ENCODE data around the gene TMEM185A. TPM values are rescaled to one million over a fixed set of nuclear protein-coding genes. Genes with fewer than 3 reads are reported as not detected.
"Not testable (repeated sequence)": the region's sequence is repeated elsewhere in the genome, so short reads cannot be mapped to it uniquely, and the experiment has no call there.

Gene TMEM185A
- total RNA-seq, 2 donors from 2014 or later = 19.8 to 22.9 TPM

DNA sequence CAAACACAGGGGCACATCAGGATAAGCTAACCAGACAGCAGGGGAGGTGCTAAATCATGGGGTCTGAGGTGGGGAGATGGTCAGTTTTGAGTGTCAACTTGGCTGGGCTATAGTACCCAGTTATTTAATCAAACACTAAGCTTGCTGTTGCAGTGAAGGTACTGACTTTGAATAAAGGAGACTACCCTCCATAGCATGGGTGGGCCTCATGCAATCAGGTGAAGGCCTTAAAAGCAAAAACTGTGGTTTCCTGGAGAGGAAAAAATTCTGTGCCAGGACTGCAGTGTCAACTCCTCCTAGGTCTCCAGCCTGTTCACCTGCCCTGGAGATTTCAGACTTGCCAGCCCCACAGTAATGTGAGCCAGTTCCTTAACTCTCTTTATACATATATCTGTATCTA is 23.9 kb downstream of the TMEM185A start:
- no peaks in the 10 kb centered on the region for H3K4me1 Mint-ChIP-seq (ENCODE audit: low read depth)
- no peaks in the 10 kb centered on the region for H3K36me3 Mint-ChIP-seq (ENCODE audit: insufficient read depth in 2 of 2)
- ATAC-seq (replicated peaks in 1 of 2) (no peak), DNase-seq (no peak)
- peaks cover 31% of the 10 kb centered on the region for H3K27me3 Mint-ChIP-seq (ENCODE audit: low read depth)
- no peak overlapping the region for H3K27ac Mint-ChIP-seq
- H3K9me3 Mint-ChIP-seq = no peaks in the 10 kb centered on the region
- H3K4me3 Mint-ChIP-seq = no peak overlapping the region

DNA sequence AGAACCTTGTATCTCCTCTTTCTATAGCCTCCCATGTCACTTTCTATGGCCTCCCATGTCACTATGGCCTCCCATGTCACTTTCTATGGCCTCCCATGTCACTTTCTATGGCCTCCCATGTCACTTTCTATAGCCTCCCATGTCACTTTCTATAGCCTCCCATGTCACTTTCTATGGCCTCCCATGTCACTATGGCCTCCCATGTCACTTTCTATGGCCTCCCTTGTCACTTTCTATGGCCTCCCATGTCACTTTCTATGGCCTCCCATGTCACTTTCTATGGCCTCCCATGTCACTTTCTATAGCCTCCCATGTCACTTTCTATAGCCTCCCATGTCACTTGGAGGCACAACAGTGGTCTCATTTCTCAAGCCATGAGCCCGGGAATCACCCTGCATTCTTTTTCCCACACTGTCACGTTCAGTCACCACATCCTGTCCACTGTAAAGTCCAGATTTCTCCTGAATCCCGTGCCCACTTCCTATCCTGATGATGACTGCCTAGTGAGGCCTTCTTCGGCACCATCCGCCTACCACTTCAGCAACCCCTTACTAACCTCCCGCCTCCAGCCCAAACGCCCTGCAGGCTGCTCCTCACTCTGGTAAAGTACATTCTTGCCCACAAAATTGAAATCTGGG is 26.2 kb downstream of the TMEM185A start:
- DNase-seq; H3K27ac Mint-ChIP-seq; H3K4me1 Mint-ChIP-seq (ENCODE audit: low read depth); ATAC-seq (replicated peaks in 1 of 2); H3K9me3 Mint-ChIP-seq; H3K36me3 Mint-ChIP-seq (ENCODE audit: insufficient read depth in 2 of 2); H3K4me3 Mint-ChIP-seq: not testable (repeated sequence)
- peaks cover 19% of the 10 kb centered on the region for H3K27me3 Mint-ChIP-seq (ENCODE audit: low read depth)

DNA sequence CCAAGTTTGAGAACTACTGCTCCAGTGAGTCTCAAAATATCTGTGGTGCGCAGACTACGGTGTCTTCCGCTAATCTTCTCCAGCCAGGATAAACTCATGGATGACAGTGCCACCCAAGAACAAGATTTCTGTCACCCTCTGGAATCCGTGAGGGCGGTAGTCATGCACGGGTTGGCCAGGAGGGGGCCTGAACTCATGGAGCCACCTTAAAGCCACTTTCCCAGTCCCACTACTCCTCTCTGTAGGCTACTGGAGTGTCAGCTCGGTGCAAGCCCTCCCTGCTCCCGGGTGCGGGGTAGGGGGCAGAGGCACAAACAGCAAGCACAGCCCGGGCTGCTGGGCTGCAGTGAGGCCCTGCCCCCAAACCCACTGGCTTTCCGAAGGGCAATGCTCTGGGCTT is 33.0 kb downstream of the TMEM185A start:
- H3K36me3 Mint-ChIP-seq (ENCODE audit: insufficient read depth in 2 of 2); H3K4me3 Mint-ChIP-seq; H3K9me3 Mint-ChIP-seq; DNase-seq; H3K27me3 Mint-ChIP-seq (ENCODE audit: low read depth); ATAC-seq (replicated peaks in 1 of 2); H3K27ac Mint-ChIP-seq; H3K4me1 Mint-ChIP-seq (ENCODE audit: low read depth): not testable (repeated sequence)

DNA sequence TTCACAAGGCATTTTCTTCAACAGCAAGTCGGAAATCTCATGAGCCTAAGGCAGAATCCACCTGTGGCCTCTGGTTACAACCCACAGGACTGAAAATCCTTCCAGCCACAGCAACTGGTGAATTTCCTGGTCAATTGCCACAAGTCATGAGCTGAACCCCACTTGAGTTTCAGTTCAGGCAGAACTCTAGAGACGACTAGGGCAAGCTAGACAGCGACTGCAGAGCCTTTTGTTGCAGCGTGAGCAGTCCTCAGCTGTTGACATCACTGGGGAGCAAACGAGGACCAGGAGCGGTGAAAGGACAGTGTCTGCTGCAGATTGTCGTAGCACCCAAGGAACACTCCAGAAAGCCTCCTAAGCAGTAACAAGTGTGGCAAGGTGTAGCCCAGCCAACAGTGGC is 35.6 kb downstream of the TMEM185A start:
- not testable (repeated sequence) for H3K4me1 Mint-ChIP-seq (ENCODE audit: low read depth); H3K9me3 Mint-ChIP-seq; DNase-seq

DNA sequence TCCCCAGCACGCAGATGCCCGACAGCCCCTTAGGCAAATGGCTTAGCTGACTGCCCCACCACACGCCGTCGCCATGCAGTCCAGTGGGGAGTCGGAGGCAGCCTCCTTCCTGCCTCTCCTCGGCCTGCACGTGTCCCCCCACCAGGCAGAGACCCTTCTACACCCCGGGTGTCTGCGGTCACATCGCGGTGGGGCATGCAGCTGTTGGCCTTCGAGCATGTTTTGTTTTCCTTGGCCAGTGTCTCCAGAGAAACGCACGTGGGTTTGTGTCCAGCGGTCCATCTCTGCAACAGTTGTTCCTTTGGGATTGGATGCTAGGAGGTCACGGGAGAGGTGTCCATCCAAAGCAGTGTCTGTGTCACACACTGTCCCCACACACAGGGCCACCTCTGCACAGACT is 36.4 kb downstream of the TMEM185A start, which contains the start of gene HSFX2:
HSFX2 (minus strand) TSS at position 101 of the 400 bp plus-strand sequence. CDS start 614 bp downstream, outside the sequence.
- H3K27me3 Mint-ChIP-seq (ENCODE audit: low read depth); H3K4me1 Mint-ChIP-seq (ENCODE audit: low read depth); H3K4me3 Mint-ChIP-seq; DNase-seq; H3K27ac Mint-ChIP-seq; H3K9me3 Mint-ChIP-seq; ATAC-seq (replicated peaks in 1 of 2); H3K36me3 Mint-ChIP-seq (ENCODE audit: insufficient read depth in 2 of 2): not testable (repeated sequence)

More for the DNA sequence above, 35.6 kb downstream of the TMEM185A start:
- not testable (repeated sequence) for H3K27ac Mint-ChIP-seq; H3K36me3 Mint-ChIP-seq (ENCODE audit: insufficient read depth in 2 of 2); H3K27me3 Mint-ChIP-seq (ENCODE audit: low read depth); H3K4me3 Mint-ChIP-seq; ATAC-seq (replicated peaks in 1 of 2)

DNA sequence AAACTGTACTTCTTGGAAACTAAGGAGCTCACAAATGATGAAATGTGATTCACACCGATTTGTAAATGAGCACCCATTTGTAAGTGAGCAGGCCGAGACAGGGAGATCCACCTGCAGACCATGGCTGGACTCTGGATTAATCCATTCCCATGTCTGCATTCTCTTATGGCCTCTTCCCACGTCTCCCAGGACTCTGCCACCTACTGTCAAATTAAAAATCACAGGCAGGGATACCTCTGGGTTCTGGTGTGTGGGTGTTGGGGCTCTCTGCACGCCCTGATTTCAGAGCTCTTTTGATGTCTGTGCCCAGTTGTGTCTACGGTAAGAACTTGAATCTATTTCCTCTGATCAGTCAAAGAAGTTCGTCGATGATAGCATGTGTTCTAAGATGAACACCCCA is 40.6 kb downstream of the TMEM185A start:
- H3K9me3 Mint-ChIP-seq; H3K36me3 Mint-ChIP-seq (ENCODE audit: insufficient read depth in 2 of 2); H3K4me3 Mint-ChIP-seq; H3K27ac Mint-ChIP-seq; ATAC-seq (replicated peaks in 1 of 2); H3K27me3 Mint-ChIP-seq (ENCODE audit: low read depth); H3K4me1 Mint-ChIP-seq (ENCODE audit: low read depth); DNase-seq: not testable (repeated sequence)

DNA sequence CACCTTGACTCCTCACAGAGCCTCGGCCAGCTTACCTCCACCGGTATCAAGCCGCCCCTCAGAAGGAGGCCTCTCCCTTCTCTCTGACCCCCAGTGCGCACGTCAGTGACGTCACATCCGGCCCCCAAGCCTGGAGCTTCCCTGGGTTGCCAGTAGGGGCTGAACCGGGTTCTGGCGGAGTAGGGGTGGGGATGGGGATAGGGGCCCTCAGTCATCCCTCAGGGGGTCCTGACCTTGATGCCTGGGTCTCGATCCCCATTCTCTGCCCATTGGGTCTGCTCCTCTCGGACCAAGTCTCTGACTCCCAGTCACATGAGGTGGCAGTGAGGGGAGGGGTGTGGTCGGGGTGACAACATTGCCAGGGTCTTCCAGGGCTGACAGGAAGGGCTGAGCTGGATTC is 44.2 kb downstream of the TMEM185A start, which contains the start of gene MAGEA9B:
MAGEA9B (minus strand) TSS at position 101 of the 400 bp plus-strand sequence. CDS start 4,280 bp downstream, outside the sequence.
- not testable (repeated sequence) for ATAC-seq (replicated peaks in 1 of 2); H3K27ac Mint-ChIP-seq; H3K4me1 Mint-ChIP-seq (ENCODE audit: low read depth); H3K27me3 Mint-ChIP-seq (ENCODE audit: low read depth); H3K9me3 Mint-ChIP-seq; DNase-seq; H3K36me3 Mint-ChIP-seq (ENCODE audit: insufficient read depth in 2 of 2); H3K4me3 Mint-ChIP-seq

DNA sequence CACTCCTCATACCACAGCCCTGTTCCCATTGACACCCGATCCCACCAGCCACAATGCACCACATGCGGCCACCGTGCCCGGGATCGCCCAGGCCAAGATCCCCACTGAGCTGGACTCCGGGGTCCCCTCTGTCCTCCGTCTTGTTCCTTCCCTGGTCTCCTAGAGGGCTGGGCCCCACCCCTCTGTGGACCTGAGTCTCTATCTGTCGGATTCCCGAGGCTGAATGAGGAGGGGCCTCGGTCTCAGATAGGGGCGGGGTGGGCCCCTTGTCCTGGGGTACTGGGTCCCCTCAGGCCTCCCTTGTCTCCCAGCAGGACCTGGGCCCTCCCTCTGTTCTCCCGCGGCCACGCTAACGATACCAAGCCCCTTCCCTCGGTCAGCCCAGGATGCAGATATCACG is 46.0 kb downstream of the TMEM185A start:
- not testable (repeated sequence) for H3K4me3 Mint-ChIP-seq; DNase-seq; ATAC-seq (replicated peaks in 1 of 2); H3K27me3 Mint-ChIP-seq (ENCODE audit: low read depth); H3K27ac Mint-ChIP-seq; H3K36me3 Mint-ChIP-seq (ENCODE audit: insufficient read depth in 2 of 2); H3K9me3 Mint-ChIP-seq; H3K4me1 Mint-ChIP-seq (ENCODE audit: low read depth)

DNA sequence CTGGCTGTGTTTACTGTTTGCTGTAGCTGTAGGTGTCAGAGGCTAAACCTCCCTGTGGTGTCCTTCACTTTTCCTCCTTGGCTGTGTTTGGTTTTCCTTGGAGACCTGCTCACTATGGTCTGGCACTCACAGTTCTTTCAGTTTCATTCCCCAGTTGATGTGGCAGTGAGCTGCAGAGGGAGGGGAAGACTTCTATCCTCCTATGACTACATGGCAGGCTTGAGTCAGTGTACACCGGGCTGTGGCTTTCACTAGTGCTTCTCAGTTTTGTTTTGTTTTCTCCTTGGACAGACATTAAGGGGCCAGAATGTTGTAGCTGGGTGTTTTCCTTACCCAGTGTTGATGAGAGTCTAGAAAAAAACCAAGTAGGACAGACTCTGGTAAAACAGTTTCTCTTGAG is 58.1 kb downstream of the TMEM185A start:
- DNase-seq; H3K27ac Mint-ChIP-seq; H3K9me3 Mint-ChIP-seq; H3K36me3 Mint-ChIP-seq (ENCODE audit: insufficient read depth in 2 of 2): not testable (repeated sequence)
- Mint-ChIP-seq H3K4me1 (ENCODE audit: low read depth) (peaks cover 18% of the 10 kb centered on the region), H3K4me3 (peak overlapping the region in 1 of 2 donors; percentile 66), H3K27me3 (ENCODE audit: low read depth) (peaks cover 19% of the 10 kb centered on the region)
- ATAC-seq (replicated peaks in 1 of 2) = peak; percentile 96 to 98

DNA sequence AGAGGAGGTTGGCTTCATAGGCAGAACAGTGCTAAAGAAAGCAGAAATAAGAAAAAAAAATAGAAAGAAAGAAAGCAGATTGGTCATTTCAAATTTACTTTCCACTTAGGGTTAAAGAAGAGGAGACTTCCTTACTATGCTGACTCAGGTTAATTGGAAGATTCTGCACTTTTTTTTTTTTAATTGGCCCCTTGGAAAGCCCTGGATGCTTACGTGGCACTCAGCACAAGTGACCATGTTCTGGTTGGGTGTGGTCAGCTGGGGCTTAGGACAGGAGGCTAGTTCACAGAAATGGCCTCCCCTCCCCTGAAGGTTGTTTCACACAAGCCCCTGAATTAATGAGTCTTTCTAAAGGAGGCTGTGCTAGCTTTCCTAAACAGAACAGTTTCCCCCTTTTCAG is 58.8 kb downstream of the TMEM185A start:
- peaks cover 22% of the 10 kb centered on the region for H3K27me3 Mint-ChIP-seq (ENCODE audit: low read depth)
- H3K27ac Mint-ChIP-seq = no peak overlapping the region
- DNase-seq (no peak), ATAC-seq (replicated peaks in 1 of 2) (no peak)
- no peaks in the 10 kb centered on the region for H3K9me3 Mint-ChIP-seq
- H3K36me3 Mint-ChIP-seq (ENCODE audit: insufficient read depth in 2 of 2) = no peaks in the 10 kb centered on the region
- peak overlapping the region; percentile 49 to 66 for H3K4me3 Mint-ChIP-seq
- H3K4me1 Mint-ChIP-seq (ENCODE audit: low read depth) = peaks cover 18% of the 10 kb centered on the region

DNA sequence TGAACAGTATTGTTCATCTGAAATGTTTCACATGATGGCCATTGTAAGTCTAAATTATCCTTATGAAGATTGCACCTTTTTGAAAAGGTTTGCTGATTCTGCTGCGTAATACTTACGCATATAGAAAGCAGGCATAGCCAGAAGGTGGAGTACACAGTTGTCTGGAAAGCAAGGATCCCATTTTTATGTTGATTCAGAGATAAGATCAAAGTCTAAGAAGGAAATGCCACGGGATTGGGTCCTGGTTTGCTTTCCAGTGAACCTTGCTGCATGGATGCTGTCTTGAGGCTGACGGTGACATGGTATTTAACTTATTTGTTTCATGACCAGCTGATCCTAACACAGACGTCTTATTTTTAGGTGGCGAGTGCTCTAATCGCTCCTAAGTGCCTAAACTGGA is 59.8 kb downstream of the TMEM185A start:
- ATAC-seq (replicated peaks in 1 of 2) = no peak
- Mint-ChIP-seq H3K4me3 (no peak overlapping the region), H3K9me3 (no peaks in the 10 kb centered on the region)

DNA sequence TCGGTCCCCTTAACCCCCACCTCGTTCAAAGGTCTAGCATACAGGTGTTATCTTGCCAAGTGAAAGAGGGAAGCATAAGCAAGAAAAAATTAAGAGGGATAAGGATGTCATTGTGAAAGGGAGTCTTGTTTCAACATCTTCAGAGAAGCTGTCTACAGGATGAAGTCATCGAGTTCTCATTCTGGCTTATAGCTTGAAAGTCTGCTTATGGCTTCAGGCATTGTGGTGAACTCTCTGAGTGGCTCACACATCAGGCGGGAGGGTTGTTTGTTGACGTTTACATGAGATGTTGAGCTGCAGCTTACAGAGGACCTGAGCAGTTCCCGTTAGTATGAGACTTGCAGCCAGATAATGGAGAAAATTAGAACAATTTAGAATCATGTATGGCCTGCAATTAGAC is 60.9 kb downstream of the TMEM185A start:
- H3K36me3 Mint-ChIP-seq (ENCODE audit: insufficient read depth in 2 of 2) = no peaks in the 10 kb centered on the region
- DNase-seq = no peak
- no peak overlapping the region for H3K27ac Mint-ChIP-seq
- H3K27me3 Mint-ChIP-seq (ENCODE audit: low read depth) = peaks cover 35% of the 10 kb centered on the region
- H3K9me3 Mint-ChIP-seq = no peaks in the 10 kb centered on the region
- ATAC-seq (replicated peaks in 1 of 2) = no peak
- peaks cover 18% of the 10 kb centered on the region for H3K4me1 Mint-ChIP-seq (ENCODE audit: low read depth)
- no peak overlapping the region for H3K4me3 Mint-ChIP-seq

More for the DNA sequence above, 59.8 kb downstream of the TMEM185A start:
- H3K27me3 Mint-ChIP-seq (ENCODE audit: low read depth) = peaks cover 31% of the 10 kb centered on the region
- DNase-seq = no peak
- H3K36me3 Mint-ChIP-seq (ENCODE audit: insufficient read depth in 2 of 2) = no peaks in the 10 kb centered on the region
- H3K27ac Mint-ChIP-seq = no peak overlapping the region
- peaks cover 18% of the 10 kb centered on the region for H3K4me1 Mint-ChIP-seq (ENCODE audit: low read depth)

DNA sequence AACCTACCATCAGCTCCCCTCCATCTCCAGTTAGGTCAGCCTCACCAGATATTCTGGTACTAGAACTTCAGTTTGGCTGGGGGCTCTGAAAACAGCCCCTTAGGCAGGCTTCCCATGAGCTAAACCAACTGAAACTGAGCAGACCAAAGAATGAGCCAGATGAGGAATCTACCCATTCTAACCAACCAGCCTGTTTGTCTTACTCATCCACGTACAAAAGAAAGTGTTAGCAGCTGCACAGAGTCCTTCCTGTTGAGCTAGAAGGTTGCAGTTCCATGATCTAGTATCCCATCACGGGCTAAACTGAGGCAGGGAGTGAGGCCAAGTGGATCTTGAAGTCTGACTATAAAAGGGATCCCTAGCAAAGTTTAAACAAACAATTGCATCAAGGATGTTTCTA is 61.8 kb downstream of the TMEM185A start:
- Mint-ChIP-seq H3K27ac (no peak overlapping the region), H3K4me3 (no peak overlapping the region), H3K9me3 (no peaks in the 10 kb centered on the region), H3K36me3 (ENCODE audit: insufficient read depth in 2 of 2) (no peaks in the 10 kb centered on the region), H3K4me1 (ENCODE audit: low read depth) (peaks cover 18% of the 10 kb centered on the region), H3K27me3 (ENCODE audit: low read depth) (peaks cover 35% of the 10 kb centered on the region)
- peak in 1 of 2 donors; percentile 14 for DNase-seq
- peak; percentile 53 to 55 for ATAC-seq (replicated peaks in 1 of 2)

DNA sequence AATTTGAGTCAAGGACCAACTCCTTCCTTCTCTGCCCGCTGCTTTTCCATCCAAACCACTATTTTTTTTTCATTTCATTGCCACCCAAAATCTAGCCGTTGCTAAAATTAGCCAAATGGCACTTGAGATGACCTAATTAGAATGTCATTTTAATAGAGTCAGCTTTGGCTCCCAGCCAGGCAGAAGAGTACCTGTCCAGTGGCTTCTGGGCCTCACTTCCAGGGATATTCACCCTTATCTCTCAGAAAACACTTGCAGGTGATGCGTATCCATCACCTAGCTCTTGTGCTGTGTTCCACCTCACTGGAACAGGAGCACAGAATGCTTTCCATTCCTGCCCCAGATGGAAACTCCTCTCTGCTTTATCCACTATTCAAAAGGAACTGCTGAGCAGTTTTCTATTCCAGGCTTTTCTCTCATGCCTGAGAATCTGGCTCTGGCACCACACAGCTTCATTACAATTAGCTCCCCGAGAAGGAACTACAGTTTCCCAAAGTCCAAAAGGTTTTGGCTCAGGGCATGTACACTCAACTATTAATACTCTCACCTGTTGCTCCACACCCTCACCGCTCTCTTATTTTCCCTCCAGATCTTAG is 62.8 kb downstream of the TMEM185A start:
- Mint-ChIP-seq H3K27ac (no peak overlapping the region), H3K4me3 (no peak overlapping the region), H3K36me3 (ENCODE audit: insufficient read depth in 2 of 2) (no peaks in the 10 kb centered on the region), H3K4me1 (ENCODE audit: low read depth) (peaks cover 18% of the 10 kb centered on the region), H3K9me3 (no peaks in the 10 kb centered on the region), H3K27me3 (ENCODE audit: low read depth) (peaks cover 35% of the 10 kb centered on the region)
- no peak for ATAC-seq (replicated peaks in 1 of 2)
- DNase-seq = no peak
